ENCODE results near the gene KAZN.

- no peak for TF ChIP-seq CTCF (IDR thresholded peaks at IDR 0.05)
- TF ChIP-seq POLR2A (IDR thresholded peaks at IDR 0.05): no peak
- TF ChIP-seq EP300 (IDR thresholded peaks at IDR 0.05): no peak
These were observed 244.4 kb downstream of the KAZN start for GRCh38 chr1:14842891-14843290.
